ENCODE data around the gene EGFR.

- TF ChIP-seq MAZ (IDR thresholded peaks at IDR 0.05; ENCODE audit: borderline replicate concordance, low read depth, low read length), result no peak
- no peak for TF ChIP-seq KDM1A (IDR thresholded peaks at IDR 0.05; ENCODE audit: low read depth)
- no peak for TF ChIP-seq POLR2A (IDR thresholded peaks at IDR 0.05; ENCODE audit: low read length)
- TF ChIP-seq CHD2 (IDR thresholded peaks at IDR 0.05; ENCODE audit: low read length, partially characterized antibody), result no peak
- TF ChIP-seq CTCF (IDR thresholded peaks at IDR 0.05), result no peak
- no peak for TF ChIP-seq REST (IDR thresholded peaks at IDR 0.05)
- TF ChIP-seq EP300 (IDR thresholded peaks at IDR 0.05), result no peak
- no peak for TF ChIP-seq RNF2 (IDR thresholded peaks at IDR 0.05; ENCODE audit: borderline replicate concordance, low read depth)
Observed at GRCh38 chr7:55028011-55028410, 9.2 kb downstream of the EGFR start.

All from A549 (cell line).